Renal pelvis (tissue), 12 donors: ENCODE results near the gene INO80. TPM values are rescaled to one million over a fixed set of nuclear protein-coding genes. Genes with fewer than 3 reads are reported as not detected.
"Not testable (repeated sequence)": the region's sequence is repeated elsewhere in the genome, so short reads cannot be mapped to it uniquely, and the experiment has no call there.

Source experiments
- DNase-seq: peaks from one replicate; pipeline ENCODE4 v3.0.0-alpha.2; 2013
- long read RNA-seq, 16 experiments: transcript quantifications; one replicate each; lab custom pipeline, GENCODE V29; 2026
- polyA plus RNA-seq, 3 donors: library from polyadenylated mRNA; unstranded; fragments of 120-200 nt; gene quantifications; one replicate each; pipeline ENCODE4 v1.2.1, GENCODE V29; 2013; ENCODE audit not compliant: insufficient read length in 3 of 3

The INO80 gene
- polyA plus RNA-seq = 10 to 100 TPM; 23.1 to 25.7 (median 25.7) TPM
- long read RNA-seq, donor 1 = 0 reads
- long read RNA-seq, donor 2 = 0 reads
- long read RNA-seq, donor 3, partial matches to known transcripts = 0 of 1 reads
- long read RNA-seq, donor 3, other reads (novel, unspliced or antisense) = 0 of 1 reads
- long read RNA-seq, donor 4, full-length matches to known transcripts = 2 of 8 reads
- long read RNA-seq, donor 4, partial matches to known transcripts = 6 of 8 reads
- long read RNA-seq, donor 4, other reads (novel, unspliced or antisense) = 0 of 8 reads
- long read RNA-seq, donor 5 = 0 reads
- long read RNA-seq, donor 6, partial matches to known transcripts = 0 of 2 reads
- long read RNA-seq, donor 6, other reads (novel, unspliced or antisense) = 0 of 2 reads
- long read RNA-seq, donor 7 = 0 reads
- long read RNA-seq, donor 8 = 0 reads
- long read RNA-seq, donor 9, partial matches to known transcripts = 0 of 2 reads
- long read RNA-seq, donor 9, other reads (novel, unspliced or antisense) = 0 of 2 reads
- long read RNA-seq, donor 10 = 0 reads
- long read RNA-seq, donor 11 = 0 reads
- long read RNA-seq, donor 12, partial matches to known transcripts = 0 of 2 reads
- long read RNA-seq, donor 12, other reads (novel, unspliced or antisense) = 0 of 2 reads
- long read RNA-seq, donor 13 = 0 reads
- long read RNA-seq, donor 14 = 0 reads
- long read RNA-seq, donor 15 = 0 reads
- long read RNA-seq, donor 16, partial matches to known transcripts = 5 of 5 reads
- long read RNA-seq, donor 16, other reads (novel, unspliced or antisense) = 0 of 5 reads

GRCh38 chr15:41116116-41116961 lies at the start of gene INO80:
Gene INO80 (minus strand): TSS chr15:41116280. CDS start chr15:41096310, 19,970 bp downstream.
- DNase-seq = peak; percentile 99

GRCh38 chr15:41161736-41162135 lies 45.7 kb upstream of the INO80 start:
- DNase-seq = no peak

- DNase-seq = no peak
These were observed 45.3 kb upstream of the INO80 start for GRCh38 chr15:41161336-41161735.

GRCh38 chr15:41160639-41161315 lies 44.7 kb upstream of the INO80 start:
- no peak for DNase-seq

- DNase-seq = no peak
These were observed 38.3 kb upstream of the INO80 start for GRCh38 chr15:41154412-41154811.

- no peak for DNase-seq
These were observed 37.7 kb upstream of the INO80 start for GRCh38 chr15:41153733-41154132.

GRCh38 chr15:41151451-41152005 lies 35.4 kb upstream of the INO80 start:
- DNase-seq = no peak

GRCh38 chr15:41150279-41150678 lies 34.2 kb upstream of the INO80 start:
- DNase-seq = no peak

- DNase-seq = no peak
These were observed 32.0 kb upstream of the INO80 start for GRCh38 chr15:41148065-41148464.

- no peak for DNase-seq
These were observed 23.5 kb upstream of the INO80 start for GRCh38 chr15:41139619-41140018.

GRCh38 chr15:41139112-41139511 lies 23.0 kb upstream of the INO80 start:
- DNase-seq = not testable (repeated sequence)

- not testable (repeated sequence) for DNase-seq
These were observed 19.5 kb upstream of the INO80 start for GRCh38 chr15:41135580-41135979.

GRCh38 chr15:41133454-41133853 lies 17.4 kb upstream of the INO80 start:
- DNase-seq = peak; percentile 62

GRCh38 chr15:41132094-41132493 lies 16.0 kb upstream of the INO80 start:
- DNase-seq = not testable (repeated sequence)

- DNase-seq = no peak
These were observed 12.3 kb upstream of the INO80 start for GRCh38 chr15:41128174-41128902.

- DNase-seq = no peak
These were observed 10.0 kb upstream of the INO80 start for GRCh38 chr15:41125931-41126642.

GRCh38 chr15:41125063-41125669 lies 9.1 kb upstream of the INO80 start:
- no peak for DNase-seq

GRCh38 chr15:41124058-41124457 lies 8.0 kb upstream of the INO80 start:
- no peak for DNase-seq

GRCh38 chr15:41122849-41123248 lies 6.8 kb upstream of the INO80 start:
- DNase-seq = no peak
